Parathyroid adenoma (tissue), 2 donors: ENCODE data around the gene MAGI2.

Experiments used
- H2AFZ ChIP-seq: fragments of 300-600 bp; sonication (generic); one replicate; pipeline ENCODE4 v1.7.0; 2017; ENCODE audit warnings: antibody characterized with exemption, mild to moderate bottlenecking
- H3K27ac ChIP-seq: fragments of 300-600 bp; sonication (generic); one replicate; pipeline ENCODE4 v1.7.0; 2017
- H3K27me3 ChIP-seq: fragments of 300-600 bp; sonication (generic); one replicate; pipeline ENCODE4 v1.7.0; 2017; ENCODE audit warnings: low read length; ENCODE audit not compliant: control insufficient read depth, insufficient read depth
- H3K36me3 ChIP-seq: fragments of 300-600 bp; sonication (generic); one replicate; pipeline ENCODE4 v1.7.0; 2017; ENCODE audit warnings: low read length; ENCODE audit not compliant: control insufficient read depth, insufficient read depth
- H3K4me1 ChIP-seq: fragments of 300-600 bp; sonication (generic); one replicate; pipeline ENCODE4 v1.7.0; 2017; ENCODE audit warnings: control low read depth
- H3K4me2 ChIP-seq: fragments of 300-600 bp; sonication (generic); one replicate; pipeline ENCODE4 v1.7.0; 2017; ENCODE audit warnings: low read length
- H3K4me3 ChIP-seq: fragments of 300-600 bp; sonication (generic); one replicate; pipeline ENCODE4 v1.7.0; 2017; ENCODE audit warnings: low read depth, low read length
- H3K79me2 ChIP-seq: fragments of 300-600 bp; sonication (generic); one replicate; pipeline ENCODE4 v1.7.0; 2017; ENCODE audit warnings: control low read depth
- H3K9ac ChIP-seq: fragments of 300-600 bp; sonication (generic); one replicate; pipeline ENCODE4 v1.7.0; 2017; ENCODE audit warnings: mild to moderate bottlenecking
- H3K9me3 ChIP-seq: fragments of 300-600 bp; sonication (generic); one replicate; pipeline ENCODE4 v1.7.0; 2017; ENCODE audit warnings: low read length; ENCODE audit not compliant: control insufficient read depth
- TF ChIP-seq, protein P1 (sequence below): fragments of 300-600 bp; sonication (generic); IDR thresholded peaks from one replicate; pipeline ENCODE4 v1.7.0; 2017; ENCODE audit warnings: antibody characterized with exemption, mild to moderate bottlenecking
- donor health status: primary hyperparathyroidism.

The MAGI2 gene

DNA sequence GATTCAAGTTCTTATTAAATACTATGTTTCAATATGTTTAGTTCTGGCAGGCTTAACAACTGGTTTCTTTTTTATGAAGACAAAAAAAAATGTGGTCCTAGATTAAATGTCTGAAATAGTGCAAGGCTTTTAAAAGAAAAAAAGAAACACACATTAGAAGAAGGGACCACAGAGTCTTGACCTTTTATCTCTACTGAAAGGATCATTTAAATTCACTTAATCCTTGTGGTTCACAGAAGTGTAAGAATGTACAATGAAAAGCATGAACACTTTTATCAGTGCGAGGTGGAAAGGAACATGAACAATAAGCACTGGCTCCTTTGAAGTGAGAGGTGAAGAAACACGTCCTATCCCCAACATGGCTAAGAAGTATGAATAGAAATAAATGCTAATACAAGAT lies 765.1 kb downstream of the MAGI2 start:
- TF ChIP-seq, protein P1, sequence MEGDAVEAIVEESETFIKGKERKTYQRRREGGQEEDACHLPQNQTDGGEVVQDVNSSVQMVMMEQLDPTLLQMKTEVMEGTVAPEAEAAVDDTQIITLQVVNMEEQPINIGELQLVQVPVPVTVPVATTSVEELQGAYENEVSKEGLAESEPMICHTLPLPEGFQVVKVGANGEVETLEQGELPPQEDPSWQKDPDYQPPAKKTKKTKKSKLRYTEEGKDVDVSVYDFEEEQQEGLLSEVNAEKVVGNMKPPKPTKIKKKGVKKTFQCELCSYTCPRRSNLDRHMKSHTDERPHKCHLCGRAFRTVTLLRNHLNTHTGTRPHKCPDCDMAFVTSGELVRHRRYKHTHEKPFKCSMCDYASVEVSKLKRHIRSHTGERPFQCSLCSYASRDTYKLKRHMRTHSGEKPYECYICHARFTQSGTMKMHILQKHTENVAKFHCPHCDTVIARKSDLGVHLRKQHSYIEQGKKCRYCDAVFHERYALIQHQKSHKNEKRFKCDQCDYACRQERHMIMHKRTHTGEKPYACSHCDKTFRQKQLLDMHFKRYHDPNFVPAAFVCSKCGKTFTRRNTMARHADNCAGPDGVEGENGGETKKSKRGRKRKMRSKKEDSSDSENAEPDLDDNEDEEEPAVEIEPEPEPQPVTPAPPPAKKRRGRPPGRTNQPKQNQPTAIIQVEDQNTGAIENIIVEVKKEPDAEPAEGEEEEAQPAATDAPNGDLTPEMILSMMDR = no peak
- no peaks in the 10 kb centered on the region for H3K27me3 ChIP-seq
- no peak overlapping the region for H3K4me3 ChIP-seq
- no peaks in the 10 kb centered on the region for H3K36me3 ChIP-seq
- H3K9ac ChIP-seq = no peak overlapping the region
- no peaks in the 10 kb centered on the region for H3K9me3 ChIP-seq
- H3K4me1 ChIP-seq = no peaks in the 10 kb centered on the region
- H3K4me2 ChIP-seq = no peak overlapping the region
- no peak overlapping the region for H3K27ac ChIP-seq
- H2AFZ ChIP-seq = no peak overlapping the region
- H3K79me2 ChIP-seq = no peaks in the 10 kb centered on the region

DNA sequence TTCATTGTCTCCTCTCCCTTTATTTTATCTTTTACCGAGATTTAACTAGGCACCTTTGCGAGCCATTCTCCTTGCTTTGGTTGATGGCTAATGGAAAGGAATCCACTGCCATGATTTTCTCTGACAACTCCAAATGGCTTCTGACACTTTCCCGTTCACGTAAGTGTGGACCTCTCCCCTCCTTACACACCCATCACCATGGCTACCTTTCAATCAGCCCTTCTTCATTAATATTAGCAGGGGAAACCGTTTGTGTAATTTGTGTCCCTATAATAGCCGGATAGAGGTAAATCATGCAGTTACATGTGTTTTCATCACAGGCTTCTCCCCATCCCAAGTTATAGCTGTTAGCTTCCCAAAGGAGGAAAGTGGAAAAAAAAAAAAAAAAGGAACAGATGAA lies 767.3 kb downstream of the MAGI2 start:
- Histone ChIP-seq H3K4me1 (no peaks in the 10 kb centered on the region), H3K4me3 (no peak overlapping the region), H3K9ac (no peak overlapping the region), H3K4me2 (no peak overlapping the region), H3K9me3 (no peaks in the 10 kb centered on the region), H3K79me2 (no peaks in the 10 kb centered on the region), H3K27me3 (no peaks in the 10 kb centered on the region), H2AFZ (no peak overlapping the region), H3K27ac (no peak overlapping the region), H3K36me3 (no peaks in the 10 kb centered on the region)
- TF ChIP-seq, protein P1 = no peak

DNA sequence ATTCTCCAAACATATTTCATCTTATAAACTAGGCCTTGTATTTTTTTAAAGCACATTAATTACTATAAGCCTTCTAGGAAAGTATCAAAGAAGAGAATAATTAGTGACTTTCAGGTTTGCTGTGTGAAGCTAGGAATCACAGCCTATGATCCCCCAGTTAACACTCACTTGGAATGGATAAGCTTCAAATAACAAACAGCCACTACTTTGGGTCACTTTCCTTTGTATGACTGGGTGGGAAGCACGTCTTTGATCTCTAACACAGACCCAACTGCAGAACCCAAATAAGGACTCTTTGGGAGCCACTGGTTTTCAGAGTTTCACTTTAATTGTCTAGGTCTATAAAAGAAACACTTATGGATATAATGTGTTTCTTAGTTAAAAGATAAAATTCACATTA lies 769.3 kb downstream of the MAGI2 start:
- no peak overlapping the region for H3K9ac ChIP-seq
- TF ChIP-seq, protein P1 = no peak
- H3K79me2 ChIP-seq = no peaks in the 10 kb centered on the region
- H3K4me3 ChIP-seq = no peak overlapping the region
- H3K4me1 ChIP-seq = no peaks in the 10 kb centered on the region
- no peak overlapping the region for H3K4me2 ChIP-seq
- H3K36me3 ChIP-seq = no peaks in the 10 kb centered on the region
- H3K27me3 ChIP-seq = no peaks in the 10 kb centered on the region
- H2AFZ ChIP-seq = no peak overlapping the region
- H3K9me3 ChIP-seq = no peaks in the 10 kb centered on the region
- H3K27ac ChIP-seq = no peak overlapping the region

DNA sequence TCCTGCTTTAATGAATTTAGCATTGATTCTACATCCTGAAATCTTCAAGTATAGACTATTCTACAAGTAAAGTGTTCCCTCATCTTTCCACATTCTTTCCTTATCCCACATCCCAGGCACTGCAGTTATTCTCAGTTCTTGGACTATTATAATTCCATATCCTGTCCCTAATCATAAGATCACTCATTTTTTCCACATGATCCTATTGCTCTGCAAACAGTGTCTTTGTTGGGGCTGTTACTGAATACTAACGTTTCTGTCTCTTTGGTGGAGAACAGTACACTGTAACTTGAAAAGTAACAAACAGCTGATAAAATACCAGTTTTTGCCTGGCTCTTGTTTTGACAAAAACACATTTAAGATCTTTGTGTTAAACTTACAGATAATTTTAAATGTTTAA lies 769.9 kb downstream of the MAGI2 start:
- H3K36me3 ChIP-seq = no peaks in the 10 kb centered on the region
- TF ChIP-seq, protein P1 = no peak
- no peak overlapping the region for H2AFZ ChIP-seq
- no peak overlapping the region for H3K27ac ChIP-seq
- H3K9me3 ChIP-seq = no peaks in the 10 kb centered on the region
- no peak overlapping the region for H3K4me2 ChIP-seq
- no peaks in the 10 kb centered on the region for H3K27me3 ChIP-seq
- H3K4me1 ChIP-seq = no peaks in the 10 kb centered on the region
- no peak overlapping the region for H3K9ac ChIP-seq
- H3K4me3 ChIP-seq = no peak overlapping the region
- no peaks in the 10 kb centered on the region for H3K79me2 ChIP-seq

DNA sequence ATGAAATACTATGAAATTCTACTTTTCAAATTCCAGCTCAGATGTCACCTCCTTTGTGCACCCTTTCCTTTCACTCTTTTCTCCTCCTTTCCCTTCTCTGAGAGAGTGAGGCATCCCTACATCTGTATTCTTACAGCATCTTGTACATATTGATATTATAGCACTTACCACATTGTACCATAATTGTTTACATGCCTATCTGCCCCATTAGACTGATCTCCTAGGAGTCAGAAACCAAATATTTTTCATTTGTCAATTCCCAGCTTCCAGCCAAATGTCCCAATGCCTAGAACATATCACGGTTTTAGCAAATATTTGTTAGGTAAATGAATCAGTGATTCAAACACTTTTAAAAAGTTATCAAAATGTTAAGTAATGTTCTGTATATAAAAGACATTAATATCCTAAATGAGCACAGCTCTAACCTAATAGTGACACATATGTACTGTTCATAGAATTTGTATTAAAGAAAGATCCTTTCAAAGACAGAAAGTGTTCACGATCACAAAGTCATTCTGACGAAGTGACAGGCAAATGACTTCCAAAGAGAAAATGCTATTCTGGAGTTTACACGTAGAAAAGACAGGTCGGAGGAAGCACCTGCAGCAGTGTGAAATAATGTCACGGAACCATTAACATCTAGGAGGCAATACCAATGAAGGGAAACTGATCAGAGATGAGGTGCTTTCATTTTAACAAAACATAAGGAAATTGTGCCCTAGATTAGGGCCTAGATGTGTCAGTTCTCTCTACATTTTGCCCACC lies 774.2 kb downstream of the MAGI2 start:
- Histone ChIP-seq H3K36me3 (no peaks in the 10 kb centered on the region), H3K4me2 (no peak overlapping the region), H3K9ac (no peak overlapping the region), H3K4me1 (no peaks in the 10 kb centered on the region), H3K79me2 (no peaks in the 10 kb centered on the region), H3K9me3 (no peaks in the 10 kb centered on the region), H3K27ac (no peak overlapping the region), H3K27me3 (no peaks in the 10 kb centered on the region), H3K4me3 (no peak overlapping the region), H2AFZ (no peak overlapping the region)
- TF ChIP-seq, protein P1 = no peak
